ENCODE measurements around the gene SLC25A39.
"Not testable (repeated sequence)": the region's sequence is repeated elsewhere in the genome, so short reads cannot be mapped to it uniquely, and the experiment has no call there.

SLC25A39 gene

GRCh38 chr17:44324571-44325275 lies at the start of gene SLC25A39:
TSS of gene SLC25A39 (minus strand) at chr17:44324823. CDS start at chr17:44323562, 1,261 bp downstream.
- peak; percentile 88 for DNase-seq (ENCODE audit: low spot score)

- DNase-seq (ENCODE audit: low spot score) = no peak
These were observed 47.4 kb upstream of the SLC25A39 start for GRCh38 chr17:44372036-44372435.

- not testable (repeated sequence) for DNase-seq (ENCODE audit: low spot score)
These were observed 44.9 kb upstream of the SLC25A39 start for GRCh38 chr17:44369414-44370023.

- not testable (repeated sequence) for DNase-seq (ENCODE audit: low spot score)
These were observed 44.0 kb upstream of the SLC25A39 start for GRCh38 chr17:44368391-44369243.

GRCh38 chr17:44367231-44367979 lies 42.8 kb upstream of the SLC25A39 start:
- no peak for DNase-seq (ENCODE audit: low spot score)

GRCh38 chr17:44365051-44365450 lies 40.4 kb upstream of the SLC25A39 start:
- not testable (repeated sequence) for DNase-seq (ENCODE audit: low spot score)

GRCh38 chr17:44363613-44364159 lies 39.1 kb upstream of the SLC25A39 start, which contains the start of gene FAM171A2:
TSS of gene FAM171A2 (minus strand) at chr17:44363853. CDS start at chr17:44363714, 139 bp downstream.
- peak; percentile 85 for DNase-seq (ENCODE audit: low spot score)

- peak; percentile 73 for DNase-seq (ENCODE audit: low spot score)
These were observed 38.5 kb upstream of the SLC25A39 start for GRCh38 chr17:44362949-44363612.

GRCh38 chr17:44362459-44362948 lies 37.9 kb upstream of the SLC25A39 start:
- DNase-seq (ENCODE audit: low spot score) = no peak

GRCh38 chr17:44361292-44362260 lies 37.0 kb upstream of the SLC25A39 start:
- DNase-seq (ENCODE audit: low spot score) = no peak

- DNase-seq (ENCODE audit: low spot score) = no peak
These were observed 36.2 kb upstream of the SLC25A39 start for GRCh38 chr17:44360826-44361225.

GRCh38 chr17:44360144-44360533 lies 35.5 kb upstream of the SLC25A39 start:
- no peak for DNase-seq (ENCODE audit: low spot score)

- DNase-seq (ENCODE audit: low spot score) = no peak
These were observed 35.0 kb upstream of the SLC25A39 start for GRCh38 chr17:44359458-44360143.

GRCh38 chr17:44359006-44359405 lies 34.4 kb upstream of the SLC25A39 start:
- DNase-seq (ENCODE audit: low spot score) = no peak

- no peak for DNase-seq (ENCODE audit: low spot score)
These were observed 33.4 kb upstream of the SLC25A39 start for GRCh38 chr17:44358066-44358465.

GRCh38 chr17:44356241-44356640 lies 31.6 kb upstream of the SLC25A39 start:
- DNase-seq (ENCODE audit: low spot score) = no peak

GRCh38 chr17:44355642-44356099 lies 31.0 kb upstream of the SLC25A39 start:
- DNase-seq (ENCODE audit: low spot score) = no peak

GRCh38 chr17:44354582-44355561 lies 30.2 kb upstream of the SLC25A39 start:
- peak; percentile 94 for DNase-seq (ENCODE audit: low spot score)
